HL-60 (cell line): ENCODE measurements around the gene FAXC.
"Not testable (repeated sequence)": the region's sequence is repeated elsewhere in the genome, so short reads cannot be mapped to it uniquely, and the experiment has no call there.

Experiments used
- CTCF ChIP-seq: IDR thresholded peaks from one replicate; pipeline ENCODE4 v1.5.1; 2011; ENCODE audit warnings: low read length, control low read depth, inconsistent platforms; ENCODE audit not compliant: insufficient read depth
- POLR2AphosphoS5 ChIP-seq: IDR thresholded peaks from 2 replicates; pipeline ENCODE4 v1.6.1; 2012; ENCODE audit warnings: low read depth

GRCh38 chr6:99266996-99267395 is 82.5 kb downstream of the FAXC start:
- TF ChIP-seq POLR2AphosphoS5, CTCF: not testable (repeated sequence)
